RWPE1 (cell line): ENCODE results near the gene SGSM2.

ENCODE experiments used
- CTCF ChIA-PET: fragments of 350-600 bp; sonication (Branson Sonifier 250); formaldehyde crosslinking; extraction: SDS; loops from one replicate; lab custom pipeline; 2021; lab: Yijun Ruan, JAX
- POLR2A ChIA-PET: fragments of 400-600 bp; formaldehyde crosslinking; extraction: SDS; loops from one replicate; lab custom pipeline; 2020; ENCODE audit warnings: antibody characterized with exemption; ENCODE audit not compliant: low non-redundant PET; lab: Yijun Ruan, JAX
- DNase-seq: peaks from one replicate; pipeline ENCODE4 v3.0.0; 2012; ENCODE audit warnings: low spot score
- H3K27ac ChIP-seq: fragments of 450-650 bp; 2 replicates; pipeline ENCODE4 v1.5.1; 2017
- TF ChIP-seq, protein P1 (sequence below): fragments of 450-650 bp; conservative IDR thresholded peaks from 2 replicates; pipeline ENCODE4 v1.5.1; 2017; ENCODE audit warnings: low read depth, mild to moderate bottlenecking

SGSM2 gene

DNA sequence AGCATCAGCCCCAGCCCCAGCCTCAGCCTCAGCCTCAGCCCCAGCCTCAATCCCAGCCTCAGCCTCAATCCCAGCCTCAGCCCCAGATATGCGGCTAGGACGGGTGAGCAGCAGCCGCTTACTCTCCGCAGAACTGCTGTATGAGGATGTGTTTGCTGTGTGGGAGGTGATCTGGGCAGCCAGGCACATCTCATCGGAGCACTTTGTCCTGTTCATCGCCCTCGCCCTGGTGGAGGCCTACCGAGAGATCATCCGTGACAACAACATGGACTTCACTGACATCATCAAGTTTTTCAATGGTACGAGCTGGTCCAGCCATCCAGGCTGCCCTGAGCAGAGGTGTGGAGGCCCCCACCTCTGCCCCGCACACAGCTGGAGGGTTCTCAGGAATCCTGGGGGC, 41.6 kb downstream of the SGSM2 start:
- TF ChIP-seq, protein P1, sequence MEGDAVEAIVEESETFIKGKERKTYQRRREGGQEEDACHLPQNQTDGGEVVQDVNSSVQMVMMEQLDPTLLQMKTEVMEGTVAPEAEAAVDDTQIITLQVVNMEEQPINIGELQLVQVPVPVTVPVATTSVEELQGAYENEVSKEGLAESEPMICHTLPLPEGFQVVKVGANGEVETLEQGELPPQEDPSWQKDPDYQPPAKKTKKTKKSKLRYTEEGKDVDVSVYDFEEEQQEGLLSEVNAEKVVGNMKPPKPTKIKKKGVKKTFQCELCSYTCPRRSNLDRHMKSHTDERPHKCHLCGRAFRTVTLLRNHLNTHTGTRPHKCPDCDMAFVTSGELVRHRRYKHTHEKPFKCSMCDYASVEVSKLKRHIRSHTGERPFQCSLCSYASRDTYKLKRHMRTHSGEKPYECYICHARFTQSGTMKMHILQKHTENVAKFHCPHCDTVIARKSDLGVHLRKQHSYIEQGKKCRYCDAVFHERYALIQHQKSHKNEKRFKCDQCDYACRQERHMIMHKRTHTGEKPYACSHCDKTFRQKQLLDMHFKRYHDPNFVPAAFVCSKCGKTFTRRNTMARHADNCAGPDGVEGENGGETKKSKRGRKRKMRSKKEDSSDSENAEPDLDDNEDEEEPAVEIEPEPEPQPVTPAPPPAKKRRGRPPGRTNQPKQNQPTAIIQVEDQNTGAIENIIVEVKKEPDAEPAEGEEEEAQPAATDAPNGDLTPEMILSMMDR: no peak

DNA sequence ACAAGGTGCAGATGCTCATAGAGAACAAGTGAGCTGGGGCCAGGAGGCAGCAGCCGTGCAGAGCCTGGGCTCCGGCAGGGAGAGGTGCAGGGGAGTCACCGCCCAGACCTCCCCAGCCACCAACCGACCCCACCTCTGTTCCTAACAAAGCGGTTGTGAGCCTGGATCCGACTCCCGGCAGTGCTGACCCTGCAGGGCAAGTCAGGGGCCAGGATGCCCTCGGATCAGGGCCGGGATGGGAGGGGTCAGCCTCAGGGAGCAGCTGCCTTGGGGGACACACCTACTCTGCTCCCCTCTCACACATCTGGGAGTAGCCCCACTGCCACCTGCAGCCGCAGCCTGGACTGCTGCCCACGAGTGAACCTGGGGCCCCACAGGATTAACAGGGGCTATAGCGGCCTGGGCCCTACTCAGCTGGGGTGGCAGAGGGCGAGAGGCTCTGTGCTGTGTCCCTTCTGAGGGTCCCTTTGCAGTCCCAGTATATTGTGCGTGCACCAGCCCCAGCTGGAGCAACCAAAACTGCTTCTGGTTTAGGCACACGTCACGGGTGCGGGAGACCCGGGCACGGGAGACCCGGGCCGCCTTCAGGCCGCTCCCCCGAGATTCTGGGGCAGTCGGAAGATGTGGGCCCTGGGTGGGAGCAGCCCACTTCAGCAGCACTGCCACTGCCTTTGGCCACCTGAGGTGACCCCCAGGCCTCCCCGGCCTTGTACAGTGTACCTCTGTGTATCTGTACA, 42.4 kb downstream of the SGSM2 start:
- DNase-seq: no peak
- CTCF ChIA-PET: interaction anchor here (0.7 to 4.3 kb wide), 4 partner anchors 37 to 490 kb away, joined by 3 to 54 read pairs (median 4); no protein-coding TSS in a partner anchor
- peak overlapping the region; percentile 99 for H3K27ac ChIP-seq
- POLR2A ChIA-PET: no interaction called here
- TF ChIP-seq, protein P1: no peak

More for the DNA sequence above, 41.6 kb downstream of the SGSM2 start:
- CTCF ChIA-PET: interaction anchor here (0.7 to 1.2 kb wide), 2 partner anchors 37 to 490 kb away, joined by 4 to 5 read pairs; no protein-coding TSS in a partner anchor
- POLR2A ChIA-PET: no interaction called here
- peak overlapping the region; percentile 99 for H3K27ac ChIP-seq
- no peak for DNase-seq

DNA sequence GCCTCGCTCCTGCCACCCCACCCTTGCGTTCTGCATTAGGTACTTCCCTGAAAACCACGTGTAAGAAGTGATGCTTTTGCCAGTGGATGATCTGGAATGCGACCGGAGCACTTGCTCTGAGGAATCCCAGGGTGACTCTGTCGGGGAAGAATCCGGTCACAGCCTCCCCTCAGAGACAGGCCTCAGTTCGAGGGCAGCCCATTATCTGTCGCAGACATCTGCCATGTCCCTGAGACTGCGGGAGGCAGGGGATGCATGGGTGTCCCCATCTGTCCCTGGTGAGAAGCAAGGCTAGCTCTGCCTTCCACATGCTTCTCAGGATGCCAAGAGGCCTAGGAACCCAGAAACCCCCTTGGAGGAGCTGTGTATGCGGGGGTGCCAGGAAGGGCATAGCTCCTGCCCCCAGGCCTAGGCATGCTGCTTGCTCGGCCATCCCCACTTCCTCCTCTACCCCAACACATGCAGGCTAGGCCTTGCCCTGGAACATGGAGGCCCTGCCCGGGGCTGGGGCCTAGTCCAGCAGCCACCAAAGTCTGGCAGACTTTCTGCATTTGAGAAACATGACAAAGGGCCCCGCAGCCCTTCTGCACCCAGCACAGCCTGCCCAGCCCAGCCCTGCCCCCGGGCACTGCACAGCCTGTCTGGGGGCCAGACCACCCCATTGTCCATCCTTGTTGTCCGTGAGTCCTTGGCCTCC, 43.1 kb downstream of the SGSM2 start:
- ChIA-PET POLR2A (no interaction called here), CTCF (interaction anchor here (0.7 to 4.3 kb wide), 2 partner anchors 36 to 295 kb away, joined by 3 to 54 read pairs; no protein-coding TSS in a partner anchor)
- no peak for DNase-seq
- TF ChIP-seq, protein P1: no peak
- peak overlapping the region; percentile 99 for H3K27ac ChIP-seq

GRCh38 chr17:2380950-2381649, 43.8 kb downstream of the SGSM2 start:
- ChIA-PET POLR2A (no interaction called here), CTCF (interaction anchor here (0.6 to 4.3 kb wide), 5 partner anchors 18 to 295 kb away, joined by 3 to 54 read pairs (median 5); no protein-coding TSS in a partner anchor)
- no peak for DNase-seq
- peak overlapping the region; percentile 99 for H3K27ac ChIP-seq
- TF ChIP-seq, protein P1: no peak

GRCh38 chr17:2383628-2384167, 46.4 kb downstream of the SGSM2 start:
- TF ChIP-seq, protein P1: no peak
- ChIA-PET CTCF (interaction anchor here (0.6 to 4.3 kb wide), 9 partner anchors 9 to 37 kb away, joined by 3 to 54 read pairs (median 7); no protein-coding TSS in a partner anchor), POLR2A (no interaction called here)
- H3K27ac ChIP-seq: peak overlapping the region; percentile 99
- DNase-seq: no peak
